Astrocyte (in vitro differentiated cells and primary cell): Measurements from ENCODE around the gene TDRD1.

ENCODE experiments used
- CTCF ChIP-seq: IDR thresholded peaks from 2 replicates; pipeline ENCODE4 v1.5.1; 2011; ENCODE audit warnings: low read depth, mild to moderate bottlenecking, inconsistent platforms, low read length, moderate library complexity; ENCODE audit not compliant: insufficient read depth
- EZH2 ChIP-seq: IDR thresholded peaks from 2 replicates; pipeline ENCODE4 v1.6.1; 2012; ENCODE audit warnings: mild to moderate bottlenecking, low read length, inconsistent platforms; ENCODE audit not compliant: insufficient read depth

DNA sequence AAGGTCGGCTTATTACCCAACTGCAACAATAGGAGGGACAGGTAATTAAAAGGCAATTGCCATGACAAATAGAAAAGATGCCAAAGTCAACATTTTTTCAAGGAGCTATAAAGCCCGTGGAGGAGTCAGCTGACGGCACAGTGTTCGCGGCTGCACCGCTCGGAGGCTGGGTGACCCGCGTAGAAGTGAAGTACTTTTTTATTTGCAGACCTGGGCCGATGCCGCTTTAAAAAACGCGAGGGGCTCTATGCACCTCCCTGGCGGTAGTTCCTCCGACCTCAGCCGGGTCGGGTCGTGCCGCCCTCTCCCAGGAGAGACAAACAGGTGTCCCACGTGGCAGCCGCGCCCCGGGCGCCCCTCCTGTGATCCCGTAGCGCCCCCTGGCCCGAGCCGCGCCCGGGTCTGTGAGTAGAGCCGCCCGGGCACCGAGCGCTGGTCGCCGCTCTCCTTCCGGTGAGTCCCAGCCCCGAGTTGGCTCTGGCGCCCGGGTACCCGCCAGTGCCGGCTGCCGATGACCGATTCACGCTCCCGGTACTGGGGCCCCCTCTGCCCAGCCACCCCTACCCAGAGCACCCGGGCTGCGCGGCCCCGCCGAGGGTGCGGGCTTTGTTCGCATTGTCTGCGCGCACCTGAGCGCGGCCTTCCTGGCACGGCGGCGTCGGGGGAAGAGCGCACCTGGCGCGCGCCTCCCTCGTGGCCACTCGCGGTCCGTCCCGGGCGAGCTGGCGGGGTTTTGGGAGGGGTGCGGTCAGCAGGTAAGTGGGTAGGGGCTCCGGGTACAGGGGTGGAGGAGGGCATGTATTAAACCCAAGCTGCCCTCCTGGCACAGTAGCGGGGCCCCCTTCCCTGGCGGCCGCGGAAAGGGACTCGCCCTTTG, 60.2 kb downstream of the TDRD1 start, which contains the start of gene VWA2:
- no peak for TF ChIP-seq CTCF
- TF ChIP-seq EZH2, result peak; percentile 93
